Panc1 (cell line): ENCODE results near the gene TPBG. TPM values are rescaled to one million over a fixed set of nuclear protein-coding genes. Genes with fewer than 3 reads are reported as not detected.

Experiments
- ATAC-seq: fragments of 200-7000 bp; cut with Tn5 transposase; 2 replicates; pipeline ENCODE4 v1.9.1; 2020; ENCODE audit warnings: mild to moderate bottlenecking, moderate library complexity
- BruUV-seq: library from RNA; stranded (reverse); fragments of 400-500 nt; replicated peaks from 2 replicates; lab custom pipeline; 2021; lab: Mats Ljungman, UMichigan
- CTCF ChIA-PET: fragments of 300-600 bp; sonication (Branson Sonifier 250); formaldehyde crosslinking; loops from one replicate; lab custom pipeline; 2022; ENCODE audit warnings: antibody characterized with exemption; lab: Charles Lee
- POLR2A ChIA-PET: fragments of 300-600 bp; sonication (Branson Sonifier 250); formaldehyde crosslinking; loops from one replicate; lab custom pipeline; 2022; ENCODE audit warnings: antibody characterized with exemption; lab: Charles Lee
- DNase-seq: peaks from one replicate; pipeline ENCODE4 v3.0.0-alpha.2; 2010; ENCODE audit warnings: low read depth, low spot score
- H3K27ac ChIP-seq: 2 replicates; pipeline ENCODE4 v1.5.1; 2011; ENCODE audit warnings: mild to moderate bottlenecking, low read length, inconsistent platforms
- H3K27me3 ChIP-seq: fragments of 200-500 bp; sonication (Bioruptor generic); 2 replicates; pipeline ENCODE4 v1.6.0; 2014; ENCODE audit warnings: low read length, inconsistent platforms; ENCODE audit not compliant: control insufficient read depth, insufficient read depth
- H3K36me3 ChIP-seq: fragments of 200-500 bp; sonication (Bioruptor generic); 2 replicates; pipeline ENCODE4 v1.5.1; 2014; ENCODE audit warnings: inconsistent platforms, mild to moderate bottlenecking, low read length, moderate library complexity; ENCODE audit not compliant: control insufficient read depth, insufficient read depth
- H3K4me1 ChIP-seq: 2 replicates; pipeline ENCODE4 v1.5.1; 2011; ENCODE audit warnings: inconsistent platforms, mild to moderate bottlenecking, low read length, moderate library complexity; ENCODE audit not compliant: control insufficient read depth, insufficient read depth
- H3K4me3 ChIP-seq, 2 experiments: 2 replicates each; pipeline ENCODE4 v1.5.1; 2011 to 2012; ENCODE audit warnings: low read depth in 2 of 2, low read length in 2 of 2, mild to moderate bottlenecking in 2 of 2, inconsistent platforms in 1 of 2, moderate library complexity in 1 of 2
- H3K9me3 ChIP-seq: fragments of 200-500 bp; sonication (Bioruptor generic); 2 replicates; pipeline ENCODE4 v1.5.1; 2014; ENCODE audit warnings: low read depth, mild to moderate bottlenecking, inconsistent platforms, low read length, moderate library complexity; ENCODE audit not compliant: control insufficient read depth, insufficient read depth
- POLR2AphosphoS5 ChIP-seq: IDR thresholded peaks from 2 replicates; pipeline ENCODE4 v1.6.1; 2012; ENCODE audit warnings: mild to moderate bottlenecking, low read depth, low read length, moderate library complexity
- SIN3A ChIP-seq: IDR thresholded peaks from 2 replicates; pipeline ENCODE4 v1.6.1; 2012; ENCODE audit warnings: low read depth, mild to moderate bottlenecking, low read length, moderate library complexity, borderline replicate concordance; ENCODE audit not compliant: insufficient read depth
- TCF7L2 ChIP-seq: IDR thresholded peaks from 2 replicates; pipeline ENCODE4 v1.6.1; 2011; ENCODE audit warnings: mild to moderate bottlenecking, low read depth, low read length, inconsistent platforms
- in situ Hi-C: cut with HindIII; loops from 2 replicates; pipeline ENCODE4 v1.10.0; 2016; ENCODE audit warnings: low sequenced_read_pairs, low pct_unique_long_range_greater_than_20kb
- intact Hi-C: fragments of 100-400 bp; cut with micrococcal nuclease; formaldehyde crosslinking; loops from one replicate; pipeline ENCODE4 v1.10.0; 2022; ENCODE audit not compliant: unreplicated experiment
- total RNA-seq: library from RNA; stranded (reverse); gene quantifications from one replicate; pipeline ENCODE4 v1.2.1, GENCODE V29; 2021; ENCODE audit not compliant: unreplicated experiment
- TF ChIP-seq, protein P1 (sequence below), 2 experiments: IDR thresholded peaks; 2 replicates each; pipeline ENCODE4 v1.6.1; 2011 to 2012; ENCODE audit warnings: low read depth in 2 of 2, control low read depth in 1 of 2, low read length in 1 of 2, mild to moderate bottlenecking in 1 of 2, moderate library complexity in 1 of 2; ENCODE audit not compliant: insufficient read depth in 1 of 2
- TF ChIP-seq, protein P2 (sequence below): fragments of 450-650 bp; IDR thresholded peaks from 2 replicates; pipeline ENCODE4 v1.5.1; 2017; ENCODE audit warnings: mild to moderate bottlenecking

Gene TPBG
- total RNA-seq, 1 experiment from 2014 or later: 84.1 TPM

DNA sequence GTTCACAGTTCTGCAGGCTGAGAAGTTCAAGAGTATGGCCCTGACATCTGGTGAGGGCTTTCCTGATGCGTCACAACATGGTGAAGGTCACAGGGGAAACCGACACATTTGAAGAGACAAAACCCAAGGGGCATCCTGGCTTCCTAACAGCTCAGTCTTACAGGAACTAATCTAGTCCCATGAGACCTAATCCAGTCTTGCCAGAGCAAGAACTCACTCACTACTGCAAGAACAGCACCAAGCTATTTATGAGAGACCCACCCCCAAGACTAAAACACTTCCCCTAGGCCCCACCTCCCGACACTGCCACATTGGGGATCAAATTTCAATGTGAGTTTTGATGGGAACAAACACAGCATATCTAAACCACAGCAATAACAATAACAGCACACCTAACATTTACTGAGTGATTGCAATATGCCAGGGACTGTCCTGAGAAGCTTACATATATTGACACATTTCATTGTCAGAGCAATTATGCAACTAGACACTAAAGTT is 46.6 kb downstream of the TPBG start:
- ChIA-PET CTCF (no interaction called here), POLR2A (interaction anchor here (0.5 kb wide), 1 partner anchor 404 kb away, joined by 5 read pairs; no protein-coding TSS in a partner anchor)
- in situ Hi-C loops (no loop called here), intact Hi-C loops (no loop called here)
- no peaks in the 10 kb centered on the region for H3K36me3 ChIP-seq
- no TSS peak for BruUV-seq
- H3K9me3 ChIP-seq: no peaks in the 10 kb centered on the region
- DNase-seq: no peak
- no peak overlapping the region for H3K4me3 ChIP-seq
- TF ChIP-seq, protein P1, sequence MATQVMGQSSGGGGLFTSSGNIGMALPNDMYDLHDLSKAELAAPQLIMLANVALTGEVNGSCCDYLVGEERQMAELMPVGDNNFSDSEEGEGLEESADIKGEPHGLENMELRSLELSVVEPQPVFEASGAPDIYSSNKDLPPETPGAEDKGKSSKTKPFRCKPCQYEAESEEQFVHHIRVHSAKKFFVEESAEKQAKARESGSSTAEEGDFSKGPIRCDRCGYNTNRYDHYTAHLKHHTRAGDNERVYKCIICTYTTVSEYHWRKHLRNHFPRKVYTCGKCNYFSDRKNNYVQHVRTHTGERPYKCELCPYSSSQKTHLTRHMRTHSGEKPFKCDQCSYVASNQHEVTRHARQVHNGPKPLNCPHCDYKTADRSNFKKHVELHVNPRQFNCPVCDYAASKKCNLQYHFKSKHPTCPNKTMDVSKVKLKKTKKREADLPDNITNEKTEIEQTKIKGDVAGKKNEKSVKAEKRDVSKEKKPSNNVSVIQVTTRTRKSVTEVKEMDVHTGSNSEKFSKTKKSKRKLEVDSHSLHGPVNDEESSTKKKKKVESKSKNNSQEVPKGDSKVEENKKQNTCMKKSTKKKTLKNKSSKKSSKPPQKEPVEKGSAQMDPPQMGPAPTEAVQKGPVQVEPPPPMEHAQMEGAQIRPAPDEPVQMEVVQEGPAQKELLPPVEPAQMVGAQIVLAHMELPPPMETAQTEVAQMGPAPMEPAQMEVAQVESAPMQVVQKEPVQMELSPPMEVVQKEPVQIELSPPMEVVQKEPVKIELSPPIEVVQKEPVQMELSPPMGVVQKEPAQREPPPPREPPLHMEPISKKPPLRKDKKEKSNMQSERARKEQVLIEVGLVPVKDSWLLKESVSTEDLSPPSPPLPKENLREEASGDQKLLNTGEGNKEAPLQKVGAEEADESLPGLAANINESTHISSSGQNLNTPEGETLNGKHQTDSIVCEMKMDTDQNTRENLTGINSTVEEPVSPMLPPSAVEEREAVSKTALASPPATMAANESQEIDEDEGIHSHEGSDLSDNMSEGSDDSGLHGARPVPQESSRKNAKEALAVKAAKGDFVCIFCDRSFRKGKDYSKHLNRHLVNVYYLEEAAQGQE (IDR thresholded peaks at IDR 0.05; ENCODE audit: insufficient read depth in 1 of 2, low read depth in 2 of 2, low read length in 1 of 2): no peak
- TF ChIP-seq POLR2AphosphoS5 (no peak), TCF7L2 (no peak)
- H3K4me1 ChIP-seq: no peaks in the 10 kb centered on the region
- H3K27ac ChIP-seq: no peak overlapping the region
- H3K27me3 ChIP-seq: no peaks in the 10 kb centered on the region
- ATAC-seq: no peak

DNA sequence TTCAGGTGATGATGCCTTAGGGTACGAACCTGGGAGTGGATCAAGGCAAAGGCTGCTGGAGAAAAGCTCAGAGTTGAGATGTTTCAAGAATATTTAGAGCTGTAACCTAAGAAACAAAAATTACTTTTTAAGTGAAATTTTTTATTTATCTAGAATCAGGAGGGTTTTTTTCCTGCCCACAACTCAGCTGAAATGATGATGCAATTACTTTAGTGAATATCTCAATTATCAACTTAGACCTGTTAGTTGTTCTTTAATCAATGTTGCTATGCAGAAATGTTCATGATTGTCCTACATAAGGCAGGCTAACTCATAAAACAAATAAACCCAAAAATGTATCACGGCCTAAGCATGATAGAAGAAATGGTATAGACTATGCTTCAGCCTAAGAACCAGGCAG is 50.3 kb downstream of the TPBG start:
- H3K4me1 ChIP-seq: no peaks in the 10 kb centered on the region
- H3K4me3 ChIP-seq: no peak overlapping the region
- TF ChIP-seq, protein P2, sequence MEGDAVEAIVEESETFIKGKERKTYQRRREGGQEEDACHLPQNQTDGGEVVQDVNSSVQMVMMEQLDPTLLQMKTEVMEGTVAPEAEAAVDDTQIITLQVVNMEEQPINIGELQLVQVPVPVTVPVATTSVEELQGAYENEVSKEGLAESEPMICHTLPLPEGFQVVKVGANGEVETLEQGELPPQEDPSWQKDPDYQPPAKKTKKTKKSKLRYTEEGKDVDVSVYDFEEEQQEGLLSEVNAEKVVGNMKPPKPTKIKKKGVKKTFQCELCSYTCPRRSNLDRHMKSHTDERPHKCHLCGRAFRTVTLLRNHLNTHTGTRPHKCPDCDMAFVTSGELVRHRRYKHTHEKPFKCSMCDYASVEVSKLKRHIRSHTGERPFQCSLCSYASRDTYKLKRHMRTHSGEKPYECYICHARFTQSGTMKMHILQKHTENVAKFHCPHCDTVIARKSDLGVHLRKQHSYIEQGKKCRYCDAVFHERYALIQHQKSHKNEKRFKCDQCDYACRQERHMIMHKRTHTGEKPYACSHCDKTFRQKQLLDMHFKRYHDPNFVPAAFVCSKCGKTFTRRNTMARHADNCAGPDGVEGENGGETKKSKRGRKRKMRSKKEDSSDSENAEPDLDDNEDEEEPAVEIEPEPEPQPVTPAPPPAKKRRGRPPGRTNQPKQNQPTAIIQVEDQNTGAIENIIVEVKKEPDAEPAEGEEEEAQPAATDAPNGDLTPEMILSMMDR: no peak
- no peak for TF ChIP-seq TCF7L2
- no peaks in the 10 kb centered on the region for H3K36me3 ChIP-seq
- in situ Hi-C loops: no loop called here
- BruUV-seq: no TSS peak
- no peak for ATAC-seq
- intact Hi-C loops: no loop called here
- H3K27ac ChIP-seq: no peak overlapping the region
- no peaks in the 10 kb centered on the region for H3K9me3 ChIP-seq
- POLR2A ChIA-PET: no interaction called here
- no peaks in the 10 kb centered on the region for H3K27me3 ChIP-seq
- CTCF ChIA-PET: no interaction called here
- no peak for DNase-seq

DNA sequence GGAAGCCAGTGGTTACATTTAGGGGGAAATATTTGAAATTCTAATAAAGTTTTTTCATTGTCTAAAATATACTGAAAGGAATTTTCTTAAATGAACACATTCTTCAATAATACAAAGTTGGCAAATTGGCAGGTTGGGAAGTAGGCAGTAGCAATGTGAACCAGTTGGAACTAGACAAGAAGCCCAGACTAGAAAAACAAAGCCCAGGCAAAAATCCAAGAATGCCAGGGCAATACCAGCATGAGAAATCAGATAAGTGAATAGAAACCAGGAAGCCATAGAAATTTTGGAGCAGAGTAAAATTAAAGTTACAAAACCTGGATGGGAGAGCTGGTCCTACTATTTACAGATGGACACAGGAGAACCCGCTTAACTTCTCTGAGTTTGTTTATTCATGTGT is 52.2 kb downstream of the TPBG start:
- Histone ChIP-seq H3K27ac (no peak overlapping the region), H3K9me3 (no peaks in the 10 kb centered on the region), H3K36me3 (no peaks in the 10 kb centered on the region), H3K4me3 (no peak overlapping the region), H3K4me1 (no peaks in the 10 kb centered on the region), H3K27me3 (no peaks in the 10 kb centered on the region)
- BruUV-seq: no TSS peak
- ATAC-seq (no peak), DNase-seq (no peak)
- intact Hi-C loops (no loop called here), in situ Hi-C loops (no loop called here)
- POLR2A ChIA-PET: no interaction called here
- TF ChIP-seq, protein P2: no peak
- TF ChIP-seq, protein P1 (IDR thresholded peaks at IDR 0.05; ENCODE audit: insufficient read depth in 1 of 2, low read depth in 2 of 2, low read length in 1 of 2): no peak
- TF ChIP-seq SIN3A: no peak
- no peak for TF ChIP-seq POLR2AphosphoS5
- no peak for TF ChIP-seq TCF7L2
- CTCF ChIA-PET: no interaction called here
